Tibial nerve (tissue), 3 donors: Measurements from ENCODE around the gene MYB.

Experiments used
- POLR2A ChIP-seq, 2 donors: fragments of 450-650 bp; IDR thresholded peaks; one replicate each; pipeline ENCODE4 v1.6.1; 2017; ENCODE audit warnings: antibody characterized with exemption in 2 of 2, mild to moderate bottlenecking in 2 of 2, moderate library complexity in 2 of 2
- TF ChIP-seq, protein P1 (sequence below), 5 experiments: fragments of 200-600 bp in 3 of 5; fragments of 450-650 bp in 2 of 5; sonication (generic) in 3 of 5; IDR thresholded peaks; one replicate each; pipeline ENCODE4 v1.5.1; 2016 to 2019; ENCODE audit warnings: antibody characterized with exemption in 5 of 5, mild to moderate bottlenecking in 3 of 5, moderate library complexity in 2 of 5

DNA sequence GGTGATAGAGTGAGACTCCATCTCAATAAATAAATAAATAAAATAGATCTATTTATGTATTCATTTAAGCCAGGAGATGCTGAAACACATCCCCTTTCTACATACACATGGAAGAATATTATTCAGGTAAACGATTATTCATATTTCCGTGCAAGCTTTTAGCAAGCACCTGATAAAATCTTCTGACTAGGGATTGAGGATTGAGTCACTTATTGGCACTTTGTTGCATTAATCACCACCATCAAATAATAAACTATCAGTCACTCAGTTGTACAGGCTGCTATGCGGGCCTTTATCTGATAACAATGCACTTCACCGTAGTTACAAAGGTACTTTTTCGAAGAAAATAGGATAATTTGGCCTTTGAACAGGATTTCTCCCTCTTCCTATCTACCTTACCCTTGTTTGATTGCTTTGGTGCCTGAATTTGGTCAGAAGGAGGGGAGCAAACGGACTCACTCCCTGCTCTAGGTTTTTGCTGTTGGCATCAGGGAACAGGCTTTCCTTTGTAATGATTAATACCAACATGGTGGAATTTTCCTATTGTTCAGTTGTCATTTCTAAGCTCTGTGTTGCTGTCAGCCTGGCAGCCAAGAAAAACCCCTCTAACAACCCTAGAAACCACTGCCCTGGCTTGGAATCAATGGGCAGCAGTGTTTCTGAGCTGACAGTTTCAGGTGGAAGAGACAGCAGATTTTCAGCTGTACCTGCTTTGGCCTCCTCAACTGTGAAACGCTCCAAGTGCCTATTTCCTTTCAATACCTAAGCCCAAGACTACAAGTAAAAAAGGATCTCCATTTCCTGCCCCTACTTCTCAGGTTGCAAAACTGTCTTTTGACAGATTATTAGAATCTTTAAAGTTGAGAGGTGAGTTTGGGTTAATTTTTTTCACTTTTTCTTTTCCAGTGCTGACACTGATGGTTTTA, 63.0 kb downstream of the MYB start:
- TF ChIP-seq, protein P1, sequence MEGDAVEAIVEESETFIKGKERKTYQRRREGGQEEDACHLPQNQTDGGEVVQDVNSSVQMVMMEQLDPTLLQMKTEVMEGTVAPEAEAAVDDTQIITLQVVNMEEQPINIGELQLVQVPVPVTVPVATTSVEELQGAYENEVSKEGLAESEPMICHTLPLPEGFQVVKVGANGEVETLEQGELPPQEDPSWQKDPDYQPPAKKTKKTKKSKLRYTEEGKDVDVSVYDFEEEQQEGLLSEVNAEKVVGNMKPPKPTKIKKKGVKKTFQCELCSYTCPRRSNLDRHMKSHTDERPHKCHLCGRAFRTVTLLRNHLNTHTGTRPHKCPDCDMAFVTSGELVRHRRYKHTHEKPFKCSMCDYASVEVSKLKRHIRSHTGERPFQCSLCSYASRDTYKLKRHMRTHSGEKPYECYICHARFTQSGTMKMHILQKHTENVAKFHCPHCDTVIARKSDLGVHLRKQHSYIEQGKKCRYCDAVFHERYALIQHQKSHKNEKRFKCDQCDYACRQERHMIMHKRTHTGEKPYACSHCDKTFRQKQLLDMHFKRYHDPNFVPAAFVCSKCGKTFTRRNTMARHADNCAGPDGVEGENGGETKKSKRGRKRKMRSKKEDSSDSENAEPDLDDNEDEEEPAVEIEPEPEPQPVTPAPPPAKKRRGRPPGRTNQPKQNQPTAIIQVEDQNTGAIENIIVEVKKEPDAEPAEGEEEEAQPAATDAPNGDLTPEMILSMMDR (IDR thresholded peaks at IDR 0.05), result no peak
- TF ChIP-seq POLR2A (IDR thresholded peaks at IDR 0.05), result no peak
